Right lobe of liver (tissue), 4 donors: ENCODE data around the gene PDGFA.

Experiments used
- CTCF ChIP-seq, 4 donors: fragments of 200-600 bp in 3 of 4; fragments of 450-650 bp in 1 of 4; IDR thresholded peaks; one replicate each; pipeline versions ENCODE4 v1.5.1 to v1.8.0; 2016 to 2022; ENCODE audit warnings: antibody characterized with exemption in 4 of 4, mild to moderate bottlenecking in 2 of 4
- POLR2A ChIP-seq: fragments of 450-650 bp; IDR thresholded peaks from one replicate; pipeline ENCODE4 v1.6.1; 2017; ENCODE audit warnings: antibody characterized with exemption, mild to moderate bottlenecking
- donor health status: DM: no; HTN: no; CAD: no.
- donor health status: DM: no; HTN: no; CAD: no.
- donor health status: DM: no; HTN: yes; CAD: no.

- TF ChIP-seq CTCF (IDR thresholded peaks at IDR 0.05) (no peak), POLR2A (no peak)
These were observed 18.4 kb upstream of the PDGFA start for GRCh38 chr7:537911-538634.
